ENCODE results near the gene CPA1.

Gene CPA1

DNA sequence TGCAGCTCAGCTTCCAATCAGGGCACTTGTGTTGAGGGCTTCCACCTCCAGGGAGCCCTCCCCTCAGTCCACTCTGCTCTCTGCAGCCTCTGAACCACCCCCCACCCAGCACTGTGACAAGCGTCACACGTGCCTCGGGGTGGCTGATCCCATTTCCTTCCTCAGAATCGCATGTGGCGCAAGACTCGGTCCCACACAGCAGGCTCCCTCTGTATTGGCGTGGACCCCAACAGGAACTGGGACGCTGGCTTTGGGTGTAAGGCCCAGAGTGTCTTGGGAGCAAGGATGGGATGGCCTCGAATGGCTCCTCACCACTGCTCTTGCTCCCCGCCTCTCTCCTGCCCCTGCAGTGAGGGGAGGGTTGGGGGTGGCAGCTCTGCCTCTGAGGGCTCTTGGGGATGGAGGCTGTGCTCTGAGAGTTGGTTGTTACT is 4.1 kb downstream of the CPA1 start:
- CTCF ChIA-PET, result interaction anchor here (0.7 kb wide), 2 partner anchors 25 to 167 kb away, joined by 3 to 4 read pairs; no protein-coding TSS in a partner anchor
- Histone ChIP-seq H3K36me3 (ENCODE audit: control insufficient read depth in 2 of 2, insufficient read depth in 1 of 2, low read length in 2 of 2) (no peaks in the 10 kb centered on the region), H3K27ac (ENCODE audit: extremely low read depth, low read depth, low read length) (no peak overlapping the region), H3K4me3 (ENCODE audit: low read depth, low read length) (no peak overlapping the region), H3K4me1 (ENCODE audit: control insufficient read depth, insufficient read depth, low read length) (no peaks in the 10 kb centered on the region), H3K9me3 (ENCODE audit: control insufficient read depth, insufficient read depth, low read depth, low read length) (no peaks in the 10 kb centered on the region)
- POLR2A ChIA-PET, result no interaction called here
- TF ChIP-seq ZNF561 (tag by site-specific recombination; IDR thresholded peaks at IDR 0.05; ENCODE audit: borderline replicate concordance) (no peak), ZNF623 (tag by site-specific recombination; IDR thresholded peaks at IDR 0.05) (no peak), ZNF768 (tag by site-specific recombination; IDR thresholded peaks at IDR 0.05) (no peak), ZNF175 (tag by site-specific recombination; IDR thresholded peaks at IDR 0.05) (no peak), ZEB2 (tag by site-specific recombination; IDR thresholded peaks at IDR 0.05) (no peak), ZNF423 (tag by site-specific recombination; IDR thresholded peaks at IDR 0.05) (no peak), ZNF596 (tag by site-specific recombination; IDR thresholded peaks at IDR 0.05) (no peak), KLF9 (tag by site-specific recombination; IDR thresholded peaks at IDR 0.05; ENCODE audit: low read depth) (no peak), ZNF416 (tag by site-specific recombination; IDR thresholded peaks at IDR 0.05) (no peak), ZNF214 (tag by site-specific recombination; IDR thresholded peaks at IDR 0.05; ENCODE audit: borderline replicate concordance) (no peak), ZNF366 (tag by site-specific recombination; conservative IDR thresholded peaks at IDR 0.05) (no peak), ZNF239 (tag by site-specific recombination; IDR thresholded peaks at IDR 0.05) (no peak), ZBTB48 (tag by site-specific recombination; IDR thresholded peaks at IDR 0.05) (no peak), ZNF311 (tag by site-specific recombination; IDR thresholded peaks at IDR 0.05; ENCODE audit: borderline replicate concordance) (no peak), ZBTB7A (tag by site-specific recombination; IDR thresholded peaks at IDR 0.05; ENCODE audit: low read depth) (no peak)
- TF ChIP-seq, protein P1, sequence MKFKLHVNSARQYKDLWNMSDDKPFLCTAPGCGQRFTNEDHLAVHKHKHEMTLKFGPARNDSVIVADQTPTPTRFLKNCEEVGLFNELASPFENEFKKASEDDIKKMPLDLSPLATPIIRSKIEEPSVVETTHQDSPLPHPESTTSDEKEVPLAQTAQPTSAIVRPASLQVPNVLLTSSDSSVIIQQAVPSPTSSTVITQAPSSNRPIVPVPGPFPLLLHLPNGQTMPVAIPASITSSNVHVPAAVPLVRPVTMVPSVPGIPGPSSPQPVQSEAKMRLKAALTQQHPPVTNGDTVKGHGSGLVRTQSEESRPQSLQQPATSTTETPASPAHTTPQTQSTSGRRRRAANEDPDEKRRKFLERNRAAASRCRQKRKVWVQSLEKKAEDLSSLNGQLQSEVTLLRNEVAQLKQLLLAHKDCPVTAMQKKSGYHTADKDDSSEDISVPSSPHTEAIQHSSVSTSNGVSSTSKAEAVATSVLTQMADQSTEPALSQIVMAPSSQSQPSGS (tag by site-specific recombination; IDR thresholded peaks at IDR 0.05; ENCODE audit: low read depth), result no peak

DNA sequence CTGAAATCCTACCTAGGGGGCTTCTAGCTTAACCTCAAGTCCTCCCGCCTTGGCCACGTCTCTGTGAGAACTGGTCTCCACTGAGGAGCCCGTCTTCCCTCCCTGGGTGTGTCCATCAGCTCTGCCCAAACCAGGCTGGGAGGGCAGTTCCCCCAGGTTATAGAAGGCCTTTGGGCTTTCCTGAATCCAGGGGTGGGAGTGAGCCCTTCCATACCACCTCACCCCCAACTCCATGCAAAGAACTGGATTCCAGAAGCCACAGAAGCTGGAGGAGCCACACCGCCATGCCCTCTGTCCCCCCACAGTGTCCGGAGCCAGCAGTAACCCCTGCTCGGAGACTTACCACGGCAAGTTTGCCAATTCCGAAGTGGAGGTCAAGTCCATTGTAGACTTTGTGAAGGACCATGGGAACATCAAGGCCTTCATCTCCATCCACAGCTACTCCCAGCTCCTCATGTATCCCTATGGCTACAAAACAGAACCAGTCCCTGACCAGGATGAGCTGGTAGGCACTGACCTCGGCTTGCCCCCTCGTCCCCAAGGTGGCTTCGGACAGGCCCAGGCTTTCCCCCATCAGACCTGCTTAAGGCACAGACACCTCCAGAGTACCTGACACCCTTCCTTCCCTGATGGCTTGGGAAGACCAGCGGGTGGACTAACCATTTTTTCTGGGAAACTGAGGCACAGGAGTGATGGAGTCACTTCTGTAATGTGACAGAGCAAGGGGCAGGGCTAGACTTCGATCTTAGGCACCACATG is 4.7 kb downstream of the CPA1 start:
- POLR2A ChIA-PET, result no interaction called here
- TF ChIP-seq ZNF354C (tag by site-specific recombination; IDR thresholded peaks at IDR 0.05; ENCODE audit: borderline replicate concordance, low read depth) (no peak), ZNF16 (tag by site-specific recombination; IDR thresholded peaks at IDR 0.05; ENCODE audit: low read depth) (no peak), ZNF585B (tag by site-specific recombination; IDR thresholded peaks at IDR 0.05) (no peak), OSR2 (tag by site-specific recombination; IDR thresholded peaks at IDR 0.05) (no peak), ZNF10 (tag by site-specific recombination; IDR thresholded peaks at IDR 0.05) (no peak), ZBTB1 (tag by site-specific recombination; IDR thresholded peaks at IDR 0.05) (no peak), SP7 (tag by site-specific recombination; IDR thresholded peaks at IDR 0.05) (no peak), MYNN (tag by site-specific recombination; IDR thresholded peaks at IDR 0.05; ENCODE audit: borderline replicate concordance) (no peak), GLI2 (tag by site-specific recombination; IDR thresholded peaks at IDR 0.05; ENCODE audit: borderline replicate concordance, low read depth) (no peak), ZNF473 (tag by site-specific recombination; IDR thresholded peaks at IDR 0.05) (no peak), ZNF747 (tag by site-specific recombination; IDR thresholded peaks at IDR 0.05) (no peak), ZXDB (tag by site-specific recombination; IDR thresholded peaks at IDR 0.05) (no peak)
- TF ChIP-seq, protein P2, sequence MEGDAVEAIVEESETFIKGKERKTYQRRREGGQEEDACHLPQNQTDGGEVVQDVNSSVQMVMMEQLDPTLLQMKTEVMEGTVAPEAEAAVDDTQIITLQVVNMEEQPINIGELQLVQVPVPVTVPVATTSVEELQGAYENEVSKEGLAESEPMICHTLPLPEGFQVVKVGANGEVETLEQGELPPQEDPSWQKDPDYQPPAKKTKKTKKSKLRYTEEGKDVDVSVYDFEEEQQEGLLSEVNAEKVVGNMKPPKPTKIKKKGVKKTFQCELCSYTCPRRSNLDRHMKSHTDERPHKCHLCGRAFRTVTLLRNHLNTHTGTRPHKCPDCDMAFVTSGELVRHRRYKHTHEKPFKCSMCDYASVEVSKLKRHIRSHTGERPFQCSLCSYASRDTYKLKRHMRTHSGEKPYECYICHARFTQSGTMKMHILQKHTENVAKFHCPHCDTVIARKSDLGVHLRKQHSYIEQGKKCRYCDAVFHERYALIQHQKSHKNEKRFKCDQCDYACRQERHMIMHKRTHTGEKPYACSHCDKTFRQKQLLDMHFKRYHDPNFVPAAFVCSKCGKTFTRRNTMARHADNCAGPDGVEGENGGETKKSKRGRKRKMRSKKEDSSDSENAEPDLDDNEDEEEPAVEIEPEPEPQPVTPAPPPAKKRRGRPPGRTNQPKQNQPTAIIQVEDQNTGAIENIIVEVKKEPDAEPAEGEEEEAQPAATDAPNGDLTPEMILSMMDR (tag by site-specific recombination; IDR thresholded peaks at IDR 0.05), result no peak
- TF ChIP-seq, protein P3, sequence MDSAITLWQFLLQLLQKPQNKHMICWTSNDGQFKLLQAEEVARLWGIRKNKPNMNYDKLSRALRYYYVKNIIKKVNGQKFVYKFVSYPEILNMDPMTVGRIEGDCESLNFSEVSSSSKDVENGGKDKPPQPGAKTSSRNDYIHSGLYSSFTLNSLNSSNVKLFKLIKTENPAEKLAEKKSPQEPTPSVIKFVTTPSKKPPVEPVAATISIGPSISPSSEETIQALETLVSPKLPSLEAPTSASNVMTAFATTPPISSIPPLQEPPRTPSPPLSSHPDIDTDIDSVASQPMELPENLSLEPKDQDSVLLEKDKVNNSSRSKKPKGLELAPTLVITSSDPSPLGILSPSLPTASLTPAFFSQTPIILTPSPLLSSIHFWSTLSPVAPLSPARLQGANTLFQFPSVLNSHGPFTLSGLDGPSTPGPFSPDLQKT (IDR thresholded peaks at IDR 0.05; ENCODE audit: borderline replicate concordance, low read depth, low read length), result no peak
- TF ChIP-seq, protein P4, sequence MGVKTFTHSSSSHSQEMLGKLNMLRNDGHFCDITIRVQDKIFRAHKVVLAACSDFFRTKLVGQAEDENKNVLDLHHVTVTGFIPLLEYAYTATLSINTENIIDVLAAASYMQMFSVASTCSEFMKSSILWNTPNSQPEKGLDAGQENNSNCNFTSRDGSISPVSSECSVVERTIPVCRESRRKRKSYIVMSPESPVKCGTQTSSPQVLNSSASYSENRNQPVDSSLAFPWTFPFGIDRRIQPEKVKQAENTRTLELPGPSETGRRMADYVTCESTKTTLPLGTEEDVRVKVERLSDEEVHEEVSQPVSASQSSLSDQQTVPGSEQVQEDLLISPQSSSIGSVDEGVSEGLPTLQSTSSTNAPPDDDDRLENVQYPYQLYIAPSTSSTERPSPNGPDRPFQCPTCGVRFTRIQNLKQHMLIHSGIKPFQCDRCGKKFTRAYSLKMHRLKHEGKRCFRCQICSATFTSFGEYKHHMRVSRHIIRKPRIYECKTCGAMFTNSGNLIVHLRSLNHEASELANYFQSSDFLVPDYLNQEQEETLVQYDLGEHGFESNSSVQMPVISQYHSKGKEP (tag by site-specific recombination; IDR thresholded peaks at IDR 0.05), result no peak

More for the DNA sequence above, 4.7 kb downstream of the CPA1 start:
- Histone ChIP-seq H3K27ac (ENCODE audit: extremely low read depth, low read depth, low read length) (no peak overlapping the region), H3K9me3 (ENCODE audit: control insufficient read depth, insufficient read depth, low read depth, low read length) (no peaks in the 10 kb centered on the region), H3K36me3 (ENCODE audit: control insufficient read depth in 2 of 2, insufficient read depth in 1 of 2, low read length in 2 of 2) (no peaks in the 10 kb centered on the region), H3K4me1 (ENCODE audit: control insufficient read depth, insufficient read depth, low read length) (no peaks in the 10 kb centered on the region), H3K4me3 (ENCODE audit: low read depth, low read length) (no peak overlapping the region)
- CTCF ChIA-PET, result interaction anchor here (0.5 to 0.7 kb wide), 3 partner anchors 26 to 166 kb away, joined by 3 to 4 read pairs (median 3); no protein-coding TSS in a partner anchor

All from HEK293 (cell line).